ENCODE results near the gene WDR20. TPM values are rescaled to one million over a fixed set of nuclear protein-coding genes. Genes with fewer than 3 reads are reported as not detected.

Gene WDR20
- total and polyA plus RNA-seq, 2 donors (not counting 1 experiment from before 2014, with no cell fraction given) = 12.4 to 64.0 TPM

DNA sequence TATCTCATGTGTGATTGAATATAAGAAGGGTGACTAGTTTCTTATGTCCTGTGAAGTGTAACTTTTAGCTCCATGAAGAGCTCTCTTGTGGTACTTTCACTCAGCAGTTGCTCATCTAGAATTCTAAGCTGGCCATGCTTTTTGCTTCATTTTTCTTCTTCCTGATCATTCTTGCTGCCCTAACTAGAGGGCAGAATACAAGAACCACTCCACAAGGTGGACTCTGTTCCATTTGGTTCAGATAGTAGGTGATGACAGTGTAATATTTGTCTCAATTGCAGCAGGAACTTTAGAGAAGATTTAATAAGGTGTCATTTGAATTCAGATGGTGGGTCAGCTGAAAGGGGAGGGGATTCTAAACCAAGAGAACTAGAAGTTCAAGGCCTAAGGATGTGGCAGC, 17.6 kb downstream of the WDR20 start:
- ATAC-seq (ENCODE audit: low read depth) = no peak
- POLR2A ChIA-PET = interaction anchor here (0.7 kb wide), 1 partner anchor 98 kb away, joined by 3 read pairs; no protein-coding TSS in a partner anchor
- no peak for DNase-seq
- H2AFZ ChIP-seq (ENCODE audit: insufficient read depth, low read depth, low read length, poor library complexity, severe bottlenecking) = no peak overlapping the region
- no peaks in the 10 kb centered on the region for H3K27me3 Mint-ChIP-seq
- H3K9me3 ChIP-seq (ENCODE audit: control extremely low read depth in 1 of 3, control insufficient read depth in 2 of 3, insufficient read depth in 1 of 3, low read length in 2 of 3) = peaks cover 0 to 3% (median 0%) of the 10 kb centered on the region in 3 donors
- peaks cover 41% of the 10 kb centered on the region for H3K4me1 Mint-ChIP-seq
- intact Hi-C loops (cut with micrococcal nuclease) = no loop called here
- no peak overlapping the region for H3K27ac Mint-ChIP-seq
- peaks cover 6 to 7% of the 10 kb centered on the region in 2 donors for H3K4me1 ChIP-seq (ENCODE audit: control insufficient read depth in 2 of 2, insufficient read depth in 2 of 2, low read length in 2 of 2)
- H3K27me3 ChIP-seq (replicated peaks in 1 of 4; ENCODE audit: control extremely low read depth in 1 of 4, control insufficient read depth in 3 of 4, insufficient read depth in 4 of 4, low read length in 3 of 4) = no peaks in the 10 kb centered on the region
- no peak overlapping the region for H3K27ac ChIP-seq (ENCODE audit: low read length in 2 of 2)
- peaks cover 5 to 20% of the 10 kb centered on the region in 2 experiments for H3K36me3 ChIP-seq (replicated peaks in 1 of 2; ENCODE audit: control extremely low read depth in 1 of 2, control insufficient read depth in 1 of 2, extremely low read depth in 1 of 2, insufficient read depth in 2 of 2, low read length in 1 of 2)
- TF ChIP-seq EZH2 (IDR thresholded peaks at IDR 0.05; ENCODE audit: borderline replicate concordance, insufficient read depth, low read depth, low read length, poor library complexity, severe bottlenecking) = no peak
- H3K4me2 ChIP-seq (replicated peaks; ENCODE audit: low read depth, low read length, poor library complexity, severe bottlenecking) = no peak overlapping the region
- peaks cover 97% of the 10 kb centered on the region for H3K79me2 ChIP-seq (ENCODE audit: control insufficient read depth, insufficient read depth, low read length)
- no peak overlapping the region for H3K9ac ChIP-seq (ENCODE audit: low read length)
- H3K4me3 Mint-ChIP-seq = no peak overlapping the region
- H4K20me1 ChIP-seq (ENCODE audit: control insufficient read depth, insufficient read depth, low read length, poor library complexity, severe bottlenecking) = peaks cover 86% of the 10 kb centered on the region
- CTCF ChIA-PET = no interaction called here
- H3K9me3 Mint-ChIP-seq (ENCODE audit: insufficient read depth) = no peaks in the 10 kb centered on the region
- H3K4me3 ChIP-seq (ENCODE audit: control extremely low read depth in 1 of 5, extremely low read depth in 1 of 5, insufficient read depth in 1 of 5, low read depth in 2 of 5, low read length in 4 of 5) = no peak overlapping the region

DNA sequence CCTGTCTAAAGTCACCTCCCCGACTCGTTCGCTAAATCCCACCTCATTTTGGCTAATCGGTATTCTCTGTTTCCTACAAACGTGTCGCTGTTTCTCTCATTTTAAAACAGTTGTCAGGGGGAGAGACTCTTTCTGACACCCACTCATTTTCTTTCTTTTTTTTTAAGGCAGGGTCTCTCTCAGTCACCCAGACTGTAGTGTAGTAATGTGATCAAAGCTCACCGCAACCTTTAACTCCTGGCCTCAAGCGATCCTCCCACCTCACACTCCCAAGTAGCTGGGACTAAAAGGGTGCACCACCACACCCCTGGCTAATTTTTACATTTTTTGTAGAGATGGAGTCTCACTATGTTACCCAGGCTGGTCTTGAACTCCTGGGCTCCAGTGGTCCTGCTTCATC, 19.1 kb downstream of the WDR20 start:
- no CpG with 5 or more reads among the region's 8 CpGs for WGBS (ENCODE audit: insufficient coverage)
- no peak overlapping the region for H3K27ac Mint-ChIP-seq

More for the DNA sequence above, 19.1 kb downstream of the WDR20 start:
- POLR2A ChIA-PET = no interaction called here
- Histone ChIP-seq H3K4me1 (ENCODE audit: control insufficient read depth in 2 of 2, insufficient read depth in 2 of 2, low read length in 2 of 2) (peaks cover 6 to 7% of the 10 kb centered on the region in 2 donors), H3K27ac (ENCODE audit: low read length in 2 of 2) (no peak overlapping the region), H3K4me2 (replicated peaks; ENCODE audit: low read depth, low read length, poor library complexity, severe bottlenecking) (no peak overlapping the region), H3K79me2 (ENCODE audit: control insufficient read depth, insufficient read depth, low read length) (peaks cover 99% of the 10 kb centered on the region), H2AFZ (ENCODE audit: insufficient read depth, low read depth, low read length, poor library complexity, severe bottlenecking) (no peak overlapping the region), H3K27me3 (replicated peaks in 1 of 4; ENCODE audit: control extremely low read depth in 1 of 4, control insufficient read depth in 3 of 4, insufficient read depth in 4 of 4, low read length in 3 of 4) (no peaks in the 10 kb centered on the region), H4K20me1 (ENCODE audit: control insufficient read depth, insufficient read depth, low read length, poor library complexity, severe bottlenecking) (peaks cover 85% of the 10 kb centered on the region), H3K9ac (ENCODE audit: low read length) (no peak overlapping the region), H3K36me3 (replicated peaks in 1 of 2; ENCODE audit: control extremely low read depth in 1 of 2, control insufficient read depth in 1 of 2, extremely low read depth in 1 of 2, insufficient read depth in 2 of 2, low read length in 1 of 2) (peaks cover 7 to 12% of the 10 kb centered on the region in 2 experiments), H3K4me3 (ENCODE audit: control extremely low read depth in 1 of 5, extremely low read depth in 1 of 5, insufficient read depth in 1 of 5, low read depth in 2 of 5, low read length in 4 of 5) (no peak overlapping the region), H3K9me3 (ENCODE audit: control extremely low read depth in 1 of 3, control insufficient read depth in 2 of 3, insufficient read depth in 1 of 3, low read length in 2 of 3) (no peaks in the 10 kb centered on the region)
- Mint-ChIP-seq H3K4me3 (no peak overlapping the region), H3K27me3 (no peaks in the 10 kb centered on the region), H3K4me1 (peaks cover 43% of the 10 kb centered on the region), H3K9me3 (ENCODE audit: insufficient read depth) (no peaks in the 10 kb centered on the region)
- intact Hi-C loops (cut with micrococcal nuclease) = no loop called here
- no peak for TF ChIP-seq EZH2 (IDR thresholded peaks at IDR 0.05; ENCODE audit: borderline replicate concordance, insufficient read depth, low read depth, low read length, poor library complexity, severe bottlenecking)
- ATAC-seq (ENCODE audit: low read depth) = no peak
- DNase-seq = no peak
- CTCF ChIA-PET = no interaction called here
